SK-N-SH treated with all-trans-retinoic acid at 6 μM for 48 hours (cell line): ENCODE data around the gene PKP4.

Source experiments
- ARNTL ChIP-seq: fragments of 450-650 bp; formaldehyde crosslinking; IDR thresholded peaks from 2 replicates; pipeline ENCODE4 v1.5.0; 2020; ENCODE audit warnings: low read depth, mild to moderate bottlenecking, moderate library complexity, borderline replicate concordance
- BACH2 ChIP-seq: fragments of 250-450 bp; sonication (Bioruptor Pico); IDR thresholded peaks from 2 replicates; pipeline ENCODE4 v1.9.0; 2021; ENCODE audit warnings: mild to moderate bottlenecking, borderline replicate concordance
- CSDC2 ChIP-seq: fragments of 250-450 bp; sonication (Bioruptor Pico); IDR thresholded peaks from 2 replicates; pipeline ENCODE4 v1.5.0; 2020; ENCODE audit warnings: mild to moderate bottlenecking, moderate library complexity
- ESRRG ChIP-seq: fragments of 250-450 bp; sonication (Bioruptor Pico); IDR thresholded peaks from 2 replicates; pipeline ENCODE4 v1.6.1; 2021; ENCODE audit warnings: mild to moderate bottlenecking
- ISL1 ChIP-seq: fragments of 250-450 bp; sonication (Bioruptor Pico); IDR thresholded peaks from 2 replicates; pipeline ENCODE4 v2.1.2; 2022; ENCODE audit warnings: mild to moderate bottlenecking, moderate library complexity
- OSR1 ChIP-seq: fragments of 250-450 bp; sonication (Bioruptor Pico); IDR thresholded peaks from 2 replicates; pipeline ENCODE4 v1.8.0; 2022; ENCODE audit warnings: moderate library complexity, mild to moderate bottlenecking, inconsistent platforms
- RARB ChIP-seq: fragments of 250-450 bp; sonication (Bioruptor Pico); IDR thresholded peaks from 2 replicates; pipeline ENCODE4 v1.8.0; 2021; ENCODE audit warnings: mild to moderate bottlenecking, moderate library complexity
- TOX ChIP-seq: fragments of 250-450 bp; sonication (Bioruptor Pico); IDR thresholded peaks from 2 replicates; pipeline ENCODE4 v1.8.0; 2021; ENCODE audit warnings: mild to moderate bottlenecking, moderate library complexity, borderline replicate concordance
- ZC3H10 ChIP-seq: fragments of 250-450 bp; sonication (Bioruptor Pico); IDR thresholded peaks from 2 replicates; pipeline ENCODE4 v1.5.1; 2021; ENCODE audit warnings: mild to moderate bottlenecking, moderate library complexity
- ZNF565 ChIP-seq: fragments of 450-650 bp; formaldehyde crosslinking; conservative IDR thresholded peaks from 2 replicates; pipeline ENCODE4 v1.5.0; 2020; ENCODE audit warnings: low read depth, mild to moderate bottlenecking, moderate library complexity
- ZNF8 ChIP-seq: fragments of 450-650 bp; formaldehyde crosslinking; IDR thresholded peaks from 2 replicates; pipeline ENCODE4 v1.5.0; 2020; ENCODE audit warnings: mild to moderate bottlenecking, moderate library complexity
- TF ChIP-seq, protein P1 (sequence below): fragments of 250-450 bp; sonication (Bioruptor Pico); IDR thresholded peaks from 2 replicates; pipeline ENCODE4 v1.5.1; 2021; ENCODE audit warnings: mild to moderate bottlenecking, moderate library complexity
- TF ChIP-seq, protein P2 (sequence below): fragments of 250-450 bp; sonication (Bioruptor Pico); IDR thresholded peaks from 2 replicates; pipeline ENCODE4 v1.8.0; 2021; ENCODE audit warnings: low read depth, mild to moderate bottlenecking, moderate library complexity, borderline replicate concordance
- TF ChIP-seq, protein P3 (sequence below): fragments of 250-450 bp; sonication (Bioruptor Pico); IDR thresholded peaks from 2 replicates; pipeline ENCODE4 v1.8.0; 2020; ENCODE audit warnings: mild to moderate bottlenecking, moderate library complexity, borderline replicate concordance

DNA sequence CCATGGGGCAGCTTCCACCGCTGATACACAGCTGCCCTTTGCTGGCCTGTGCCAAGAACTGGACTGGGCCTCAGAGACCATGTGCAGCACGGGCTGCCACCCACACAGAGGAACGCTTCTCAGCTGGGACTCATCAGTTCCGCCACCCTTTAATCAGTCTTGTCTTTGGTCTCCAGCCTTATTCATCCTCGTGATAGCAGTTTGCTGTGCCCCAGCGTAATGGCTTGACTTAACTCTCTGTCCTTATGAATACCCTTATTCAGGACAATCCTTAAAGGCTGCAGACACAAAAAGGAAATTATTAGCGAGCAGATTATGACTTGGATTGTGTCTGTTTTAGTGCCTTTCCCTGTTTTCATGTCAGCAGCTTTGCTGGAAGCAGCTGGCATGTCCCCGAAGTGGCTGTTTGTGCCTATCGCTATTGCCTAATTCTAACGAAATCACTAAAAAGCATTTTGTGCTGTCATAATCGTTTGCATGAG lies 229.5 kb downstream of the PKP4 start:
- TF ChIP-seq ZNF565 (CRISPR knock-in tag) (no peak), ZNF8 (CRISPR knock-in tag) (no peak), TOX (CRISPR knock-in tag) (no peak), ZC3H10 (CRISPR knock-in tag) (no peak), CSDC2 (no peak), OSR1 (CRISPR knock-in tag) (no peak), ISL1 (CRISPR knock-in tag) (no peak), ARNTL (CRISPR knock-in tag) (no peak), RARB (CRISPR knock-in tag) (no peak), BACH2 (no peak), ESRRG (no peak)
- TF ChIP-seq, protein P1, sequence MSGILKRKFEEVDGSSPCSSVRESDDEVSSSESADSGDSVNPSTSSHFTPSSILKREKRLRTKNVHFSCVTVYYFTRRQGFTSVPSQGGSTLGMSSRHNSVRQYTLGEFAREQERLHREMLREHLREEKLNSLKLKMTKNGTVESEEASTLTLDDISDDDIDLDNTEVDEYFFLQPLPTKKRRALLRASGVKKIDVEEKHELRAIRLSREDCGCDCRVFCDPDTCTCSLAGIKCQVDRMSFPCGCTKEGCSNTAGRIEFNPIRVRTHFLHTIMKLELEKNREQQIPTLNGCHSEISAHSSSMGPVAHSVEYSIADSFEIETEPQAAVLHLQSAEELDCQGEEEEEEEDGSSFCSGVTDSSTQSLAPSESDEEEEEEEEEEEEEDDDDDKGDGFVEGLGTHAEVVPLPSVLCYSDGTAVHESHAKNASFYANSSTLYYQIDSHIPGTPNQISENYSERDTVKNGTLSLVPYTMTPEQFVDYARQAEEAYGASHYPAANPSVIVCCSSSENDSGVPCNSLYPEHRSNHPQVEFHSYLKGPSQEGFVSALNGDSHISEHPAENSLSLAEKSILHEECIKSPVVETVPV (CRISPR knock-in tag): no peak
- TF ChIP-seq, protein P2, sequence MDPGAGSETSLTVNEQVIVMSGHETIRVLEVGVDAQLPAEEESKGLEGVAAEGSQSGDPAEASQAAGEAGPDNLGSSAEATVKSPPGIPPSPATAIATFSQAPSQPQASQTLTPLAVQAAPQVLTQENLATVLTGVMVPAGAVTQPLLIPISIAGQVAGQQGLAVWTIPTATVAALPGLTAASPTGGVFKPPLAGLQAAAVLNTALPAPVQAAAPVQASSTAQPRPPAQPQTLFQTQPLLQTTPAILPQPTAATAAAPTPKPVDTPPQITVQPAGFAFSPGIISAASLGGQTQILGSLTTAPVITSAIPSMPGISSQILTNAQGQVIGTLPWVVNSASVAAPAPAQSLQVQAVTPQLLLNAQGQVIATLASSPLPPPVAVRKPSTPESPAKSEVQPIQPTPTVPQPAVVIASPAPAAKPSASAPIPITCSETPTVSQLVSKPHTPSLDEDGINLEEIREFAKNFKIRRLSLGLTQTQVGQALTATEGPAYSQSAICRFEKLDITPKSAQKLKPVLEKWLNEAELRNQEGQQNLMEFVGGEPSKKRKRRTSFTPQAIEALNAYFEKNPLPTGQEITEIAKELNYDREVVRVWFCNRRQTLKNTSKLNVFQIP (CRISPR knock-in tag): no peak
- TF ChIP-seq, protein P3, sequence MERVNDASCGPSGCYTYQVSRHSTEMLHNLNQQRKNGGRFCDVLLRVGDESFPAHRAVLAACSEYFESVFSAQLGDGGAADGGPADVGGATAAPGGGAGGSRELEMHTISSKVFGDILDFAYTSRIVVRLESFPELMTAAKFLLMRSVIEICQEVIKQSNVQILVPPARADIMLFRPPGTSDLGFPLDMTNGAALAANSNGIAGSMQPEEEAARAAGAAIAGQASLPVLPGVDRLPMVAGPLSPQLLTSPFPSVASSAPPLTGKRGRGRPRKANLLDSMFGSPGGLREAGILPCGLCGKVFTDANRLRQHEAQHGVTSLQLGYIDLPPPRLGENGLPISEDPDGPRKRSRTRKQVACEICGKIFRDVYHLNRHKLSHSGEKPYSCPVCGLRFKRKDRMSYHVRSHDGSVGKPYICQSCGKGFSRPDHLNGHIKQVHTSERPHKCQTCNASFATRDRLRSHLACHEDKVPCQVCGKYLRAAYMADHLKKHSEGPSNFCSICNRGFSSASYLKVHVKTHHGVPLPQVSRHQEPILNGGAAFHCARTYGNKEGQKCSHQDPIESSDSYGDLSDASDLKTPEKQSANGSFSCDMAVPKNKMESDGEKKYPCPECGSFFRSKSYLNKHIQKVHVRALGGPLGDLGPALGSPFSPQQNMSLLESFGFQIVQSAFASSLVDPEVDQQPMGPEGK (CRISPR knock-in tag): no peak
